Dendritic cell treated with granulocyte-macrophage colony-stimulating factor and Interleukin-4, amounts not matched to agents 40 ng/mL and 50 ng/mL, for 4 days (primary cell): ENCODE results near the gene RAD23B.

Experiments
- H3K27ac Mint-ChIP-seq: one replicate; pipeline ENCODE4 v1.8.0; 2022; ENCODE audit warnings: mild to moderate bottlenecking, mixed read lengths
- H3K27me3 Mint-ChIP-seq: one replicate; pipeline ENCODE4 v1.8.0; 2022; ENCODE audit warnings: mild to moderate bottlenecking, mixed read lengths
- H3K36me3 Mint-ChIP-seq: one replicate; pipeline ENCODE4 v1.8.0; 2022; ENCODE audit warnings: low read depth, mixed read lengths
- H3K4me1 Mint-ChIP-seq: one replicate; pipeline ENCODE4 v1.8.0; 2022; ENCODE audit warnings: low read depth, mixed read lengths
- H3K4me3 Mint-ChIP-seq: one replicate; pipeline ENCODE4 v1.8.0; 2022; ENCODE audit warnings: mild to moderate bottlenecking, moderate library complexity, mixed read lengths
- H3K9me3 Mint-ChIP-seq: one replicate; pipeline ENCODE4 v1.8.0; 2022; ENCODE audit warnings: mixed read lengths
- intact Hi-C: fragments of 100-400 bp; cut with micrococcal nuclease; formaldehyde crosslinking; loops from one replicate; pipeline ENCODE4 v1.15.0; 2022

The RAD23B gene

GRCh38 chr9:107282759-107283622 is at the start of gene RAD23B:
Gene RAD23B, plus strand, starts transcription at chr9:107283279. Its CDS starts 351 bp downstream, at chr9:107283630.
- peak within 1 kb of the TSS; percentile 94 for H3K27ac Mint-ChIP-seq
- H3K9me3 Mint-ChIP-seq: no peaks in the 10 kb centered on the region
- H3K4me3 Mint-ChIP-seq: peak within 1 kb of the TSS; percentile 97
- intact Hi-C loops: loop anchor here (5.0 kb wide), 1 partner anchor 39 kb away; no protein-coding TSS in a partner anchor
- peaks cover 17% of the 10 kb centered on the region for H3K36me3 Mint-ChIP-seq
- H3K4me1 Mint-ChIP-seq: peaks cover 35% of the 10 kb centered on the region
- H3K27me3 Mint-ChIP-seq: no peaks in the 10 kb centered on the region

- H3K4me3 Mint-ChIP-seq: no peak overlapping the region
- H3K27ac Mint-ChIP-seq: no peak overlapping the region
- no peaks in the 10 kb centered on the region for H3K36me3 Mint-ChIP-seq
- peaks cover 15% of the 10 kb centered on the region for H3K27me3 Mint-ChIP-seq
- no peaks in the 10 kb centered on the region for H3K4me1 Mint-ChIP-seq
- H3K9me3 Mint-ChIP-seq: no peaks in the 10 kb centered on the region
- intact Hi-C loops: no loop called here
Measured at GRCh38 chr9:107235765-107236442, 47.2 kb upstream of the RAD23B start.

GRCh38 chr9:107237873-107238272 is 45.2 kb upstream of the RAD23B start:
- H3K27ac Mint-ChIP-seq: no peak overlapping the region
- no peaks in the 10 kb centered on the region for H3K9me3 Mint-ChIP-seq
- H3K27me3 Mint-ChIP-seq: peaks cover 3% of the 10 kb centered on the region
- intact Hi-C loops: no loop called here
- no peak overlapping the region for H3K4me3 Mint-ChIP-seq
- H3K4me1 Mint-ChIP-seq: no peaks in the 10 kb centered on the region
- H3K36me3 Mint-ChIP-seq: no peaks in the 10 kb centered on the region

DNA sequence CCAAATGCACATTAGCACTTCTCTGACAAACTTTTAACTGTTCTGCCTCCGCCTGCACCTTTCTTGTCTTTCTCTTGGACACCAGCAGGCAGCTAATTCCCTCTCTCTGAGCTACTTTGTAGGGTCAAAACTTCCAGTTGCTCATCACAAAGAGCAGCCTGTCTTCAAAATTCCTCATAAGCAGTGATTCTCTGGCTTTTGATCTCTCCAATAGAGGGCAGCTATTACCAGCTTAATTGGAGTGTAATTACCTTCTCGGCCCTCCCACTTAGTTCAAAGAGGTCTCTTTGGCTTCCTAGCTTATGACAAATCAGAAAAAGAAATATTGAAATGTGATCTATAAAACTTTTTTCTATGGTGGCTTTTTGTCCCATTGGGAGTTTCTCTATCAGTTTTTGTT is 43.6 kb upstream of the RAD23B start:
- H3K4me1 Mint-ChIP-seq: no peaks in the 10 kb centered on the region
- intact Hi-C loops: no loop called here
- no peak overlapping the region for H3K4me3 Mint-ChIP-seq
- no peaks in the 10 kb centered on the region for H3K9me3 Mint-ChIP-seq
- no peak overlapping the region for H3K27ac Mint-ChIP-seq
- no peaks in the 10 kb centered on the region for H3K27me3 Mint-ChIP-seq
- no peaks in the 10 kb centered on the region for H3K36me3 Mint-ChIP-seq

- H3K36me3 Mint-ChIP-seq: no peaks in the 10 kb centered on the region
- H3K27ac Mint-ChIP-seq: no peak overlapping the region
- H3K4me1 Mint-ChIP-seq: no peaks in the 10 kb centered on the region
- H3K27me3 Mint-ChIP-seq: no peaks in the 10 kb centered on the region
- H3K9me3 Mint-ChIP-seq: no peaks in the 10 kb centered on the region
- intact Hi-C loops: no loop called here
- no peak overlapping the region for H3K4me3 Mint-ChIP-seq
Measured at GRCh38 chr9:107240260-107240659, 42.8 kb upstream of the RAD23B start.

DNA sequence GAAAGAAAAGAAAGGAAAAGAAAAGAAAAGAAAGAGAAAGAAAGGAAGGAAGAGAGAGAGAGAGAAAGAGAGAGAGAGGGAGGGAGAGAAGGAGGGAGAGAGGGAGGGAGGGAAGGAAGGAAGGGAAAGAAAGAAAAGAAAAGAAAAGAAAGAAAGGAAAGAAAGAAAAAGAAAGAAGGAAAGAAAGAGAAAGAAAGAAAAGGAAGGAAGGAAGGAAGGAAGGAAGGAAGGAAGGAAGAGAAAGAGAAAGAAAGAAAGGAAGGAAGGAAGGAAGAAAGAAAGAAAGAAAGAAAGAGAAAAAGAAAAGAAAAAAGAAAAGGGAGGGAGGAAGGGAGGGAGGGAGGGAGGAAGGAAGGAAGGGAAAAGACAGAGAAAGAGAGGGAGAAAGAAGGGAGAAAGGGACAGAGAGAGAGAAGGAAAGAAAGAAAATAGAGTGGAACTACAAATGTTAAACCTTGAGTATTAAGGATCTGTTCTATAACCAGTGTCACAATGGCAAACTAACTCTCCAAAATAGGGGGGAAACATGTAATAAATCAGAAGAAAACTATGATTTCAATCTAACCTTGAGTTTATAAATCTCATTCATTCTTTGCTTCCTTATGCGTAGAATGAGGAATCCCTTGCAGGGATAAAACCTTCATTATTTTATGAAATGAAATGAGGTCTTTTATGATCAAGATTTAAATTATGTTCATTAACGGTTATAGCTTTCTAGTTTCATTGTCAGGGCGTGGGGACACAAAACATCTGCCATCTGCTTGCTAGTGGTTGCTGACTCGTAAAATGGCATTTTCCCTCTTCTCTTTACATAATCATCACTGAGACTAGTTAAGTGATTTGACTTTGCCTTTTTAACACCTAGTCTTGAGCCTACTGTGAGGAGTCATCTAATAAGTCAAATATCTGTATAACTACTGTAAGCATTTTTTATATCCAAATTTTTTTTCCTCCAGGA is 40.7 kb upstream of the RAD23B start:
- H3K4me3 Mint-ChIP-seq: no peak overlapping the region
- intact Hi-C loops: no loop called here
- H3K36me3 Mint-ChIP-seq: no peaks in the 10 kb centered on the region
- no peak overlapping the region for H3K27ac Mint-ChIP-seq
- no peaks in the 10 kb centered on the region for H3K4me1 Mint-ChIP-seq
- H3K27me3 Mint-ChIP-seq: no peaks in the 10 kb centered on the region
- no peaks in the 10 kb centered on the region for H3K9me3 Mint-ChIP-seq

DNA sequence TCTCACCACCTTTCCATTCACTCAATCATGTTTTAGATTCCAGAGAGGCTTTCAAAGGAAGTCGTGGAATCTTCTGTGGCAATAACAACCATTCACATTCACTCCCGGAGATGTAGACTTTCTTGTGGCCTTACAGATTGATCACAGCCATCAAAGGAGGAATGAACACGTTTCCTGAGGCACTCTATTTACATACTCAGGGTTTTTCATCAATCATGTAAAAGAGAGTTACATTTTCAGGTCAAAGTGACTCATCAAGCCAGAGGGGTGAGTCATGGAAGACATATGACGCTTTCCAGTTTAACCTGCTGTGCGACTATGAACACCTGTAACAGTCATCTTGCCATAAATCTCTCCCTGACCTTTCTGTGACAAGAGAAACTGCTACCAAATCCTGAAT is 39.3 kb upstream of the RAD23B start:
- intact Hi-C loops: no loop called here
- Mint-ChIP-seq H3K36me3 (no peaks in the 10 kb centered on the region), H3K27ac (no peak overlapping the region), H3K4me1 (no peaks in the 10 kb centered on the region), H3K9me3 (no peaks in the 10 kb centered on the region), H3K27me3 (peaks cover under 1% of the 10 kb centered on the region), H3K4me3 (no peak overlapping the region)

DNA sequence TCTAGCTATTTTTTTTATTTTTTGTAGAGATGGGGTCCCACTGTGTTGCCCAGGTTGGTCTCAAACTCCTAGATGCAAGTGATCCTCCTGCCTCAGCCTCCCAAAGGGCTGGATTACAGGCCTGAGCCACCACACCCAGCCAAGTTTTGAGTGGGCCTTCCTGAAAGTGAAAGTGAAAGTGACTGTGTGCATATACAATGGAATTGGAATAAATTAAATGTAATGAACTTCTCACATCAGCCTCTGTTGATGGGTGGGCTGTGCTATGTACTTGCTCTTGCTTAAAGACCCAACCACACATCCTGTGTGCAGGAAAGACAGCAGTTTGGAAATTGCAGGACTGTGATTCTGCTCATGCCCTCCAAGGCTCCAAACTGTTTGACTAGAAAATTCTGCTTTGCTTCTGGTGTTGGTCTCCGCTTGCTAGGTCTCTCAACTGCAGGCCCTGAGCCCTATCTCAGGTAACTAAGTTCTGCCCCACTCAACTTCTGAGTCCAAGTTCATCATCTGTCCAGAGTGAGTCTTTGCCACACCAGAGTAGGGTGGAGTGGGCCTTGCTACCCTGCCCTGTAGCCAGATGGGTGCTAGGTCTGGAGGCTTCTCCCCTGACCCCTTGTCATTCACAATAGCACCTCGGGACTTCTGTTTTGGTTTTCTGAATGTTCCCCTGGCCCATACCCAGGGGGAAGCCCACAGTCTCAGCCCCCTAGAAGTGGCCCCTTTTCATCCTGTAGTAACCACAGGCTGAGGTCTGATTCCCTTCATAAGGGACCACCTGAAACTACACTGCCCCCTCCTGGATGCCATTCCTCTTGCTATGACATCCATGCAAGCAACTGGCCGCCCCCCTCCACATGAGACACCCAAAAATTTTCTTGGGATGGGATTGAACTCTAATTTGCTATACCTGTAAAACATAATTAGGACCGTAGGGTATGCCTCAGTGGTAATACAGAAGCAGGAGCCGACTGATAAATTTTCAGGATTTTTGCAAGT is 36.5 kb upstream of the RAD23B start:
- Mint-ChIP-seq H3K4me1 (no peaks in the 10 kb centered on the region), H3K27ac (no peak overlapping the region), H3K36me3 (no peaks in the 10 kb centered on the region), H3K4me3 (no peak overlapping the region), H3K27me3 (peaks cover 5% of the 10 kb centered on the region), H3K9me3 (no peaks in the 10 kb centered on the region)
- intact Hi-C loops: no loop called here

DNA sequence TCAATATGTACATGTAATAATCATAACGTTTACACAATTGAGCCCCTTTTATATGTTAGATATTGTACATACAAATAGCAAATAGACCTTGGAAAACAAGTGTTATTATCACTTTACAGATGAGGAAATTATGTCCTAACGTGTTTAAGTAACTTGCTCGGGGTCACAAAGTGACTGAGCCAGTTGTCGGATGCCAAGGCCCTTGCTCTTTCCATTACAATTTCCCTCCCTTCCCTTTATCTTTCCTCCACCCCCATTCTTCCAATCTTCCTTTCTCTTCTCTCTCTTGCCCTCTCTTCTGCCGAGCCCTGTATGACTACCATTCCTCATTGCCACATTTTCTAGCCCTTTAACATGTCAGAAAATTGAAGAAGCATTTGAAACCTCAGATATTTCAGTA is 34.4 kb upstream of the RAD23B start:
- H3K27ac Mint-ChIP-seq: no peak overlapping the region
- intact Hi-C loops: no loop called here
- no peaks in the 10 kb centered on the region for H3K4me1 Mint-ChIP-seq
- no peaks in the 10 kb centered on the region for H3K9me3 Mint-ChIP-seq
- no peaks in the 10 kb centered on the region for H3K36me3 Mint-ChIP-seq
- peaks cover 22% of the 10 kb centered on the region for H3K27me3 Mint-ChIP-seq
- no peak overlapping the region for H3K4me3 Mint-ChIP-seq

GRCh38 chr9:107249131-107249533 is 33.9 kb upstream of the RAD23B start:
- no peak overlapping the region for H3K4me3 Mint-ChIP-seq
- intact Hi-C loops: no loop called here
- H3K27me3 Mint-ChIP-seq: peaks cover 23% of the 10 kb centered on the region
- H3K4me1 Mint-ChIP-seq: no peaks in the 10 kb centered on the region
- H3K9me3 Mint-ChIP-seq: no peaks in the 10 kb centered on the region
- no peaks in the 10 kb centered on the region for H3K36me3 Mint-ChIP-seq
- no peak overlapping the region for H3K27ac Mint-ChIP-seq

DNA sequence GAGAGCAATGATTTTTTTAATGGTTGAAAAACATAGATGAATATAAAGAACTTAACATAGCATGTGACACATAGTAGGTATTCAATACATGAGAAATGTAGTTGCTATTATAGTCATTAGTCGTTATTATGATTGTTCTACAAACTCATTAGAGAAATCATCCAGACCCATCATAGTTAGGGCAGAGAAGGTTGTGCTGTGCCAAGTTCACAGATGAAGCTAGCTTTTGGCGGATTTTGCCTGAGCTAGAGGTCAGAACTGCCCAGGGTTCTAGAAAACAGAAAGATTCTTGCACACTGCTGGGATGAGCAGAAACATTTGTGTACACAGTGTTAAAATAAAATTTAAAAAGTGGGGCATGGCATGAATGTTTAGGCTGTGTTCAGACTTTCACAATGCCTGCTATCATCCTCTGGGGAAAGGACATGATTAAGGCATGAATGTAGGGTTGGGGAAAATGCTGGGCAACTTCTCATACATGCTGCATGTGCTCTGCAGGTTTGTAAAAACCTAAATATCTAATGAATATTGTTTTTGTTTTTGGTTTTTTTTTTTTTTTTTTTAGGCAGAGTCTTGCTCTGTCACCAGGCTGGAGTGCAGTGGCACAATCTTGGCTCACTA is 33.3 kb upstream of the RAD23B start:
- peaks cover 23% of the 10 kb centered on the region for H3K27me3 Mint-ChIP-seq
- no peak overlapping the region for H3K4me3 Mint-ChIP-seq
- intact Hi-C loops: no loop called here
- H3K4me1 Mint-ChIP-seq: no peaks in the 10 kb centered on the region
- H3K36me3 Mint-ChIP-seq: no peaks in the 10 kb centered on the region
- no peak overlapping the region for H3K27ac Mint-ChIP-seq
- H3K9me3 Mint-ChIP-seq: no peaks in the 10 kb centered on the region

DNA sequence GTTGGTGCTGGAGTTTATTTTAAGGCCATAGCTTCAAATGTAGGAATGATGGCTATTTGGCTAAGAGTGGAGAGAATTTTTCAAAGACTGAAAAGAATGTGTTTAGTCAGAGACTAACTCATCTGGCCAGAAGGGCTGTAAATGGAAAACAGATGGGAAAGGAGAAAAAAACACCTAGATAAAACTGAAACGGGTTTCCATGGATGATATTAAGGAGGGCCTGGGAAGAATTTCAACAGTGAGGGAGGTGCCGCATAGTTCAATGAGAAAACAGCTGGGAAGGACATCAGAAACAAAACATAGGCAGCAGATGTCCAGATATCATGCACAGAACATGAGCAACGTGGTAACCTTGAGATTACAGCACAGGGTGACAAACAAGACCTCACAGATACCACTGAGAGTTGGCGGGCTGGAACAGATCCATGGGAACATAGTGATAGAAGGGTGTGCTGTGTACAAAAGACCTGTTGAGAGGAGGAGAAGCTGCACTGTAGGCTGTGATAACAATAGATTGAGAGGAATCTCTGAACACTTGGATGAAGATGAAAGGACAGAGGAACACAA is 31.2 kb upstream of the RAD23B start:
- intact Hi-C loops: no loop called here
- H3K9me3 Mint-ChIP-seq: no peaks in the 10 kb centered on the region
- no peaks in the 10 kb centered on the region for H3K4me1 Mint-ChIP-seq
- H3K4me3 Mint-ChIP-seq: no peak overlapping the region
- H3K36me3 Mint-ChIP-seq: no peaks in the 10 kb centered on the region
- peaks cover 25% of the 10 kb centered on the region for H3K27me3 Mint-ChIP-seq
- H3K27ac Mint-ChIP-seq: no peak overlapping the region
